ENCODE results near the gene SNURF.
"Not testable (repeated sequence)": the region's sequence is repeated elsewhere in the genome, so short reads cannot be mapped to it uniquely, and the experiment has no call there.

SNURF gene

GRCh38 chr15:24954783-24955530 lies at the start of gene SNURF, which contains the start of gene SNRPN:
TSS of gene SNURF (plus strand) at chr15:24954987. CDS start at chr15:24955049, 62 bp downstream.
TSS of gene SNRPN (plus strand) at chr15:24954987. CDS start at chr15:24974454, 19,467 bp downstream.
- DNase-seq (ENCODE audit: low read depth in 2 of 2) = peak; percentile 30 to 31

GRCh38 chr15:24916305-24917009 lies 38.3 kb upstream of the SNURF start:
- no peak for DNase-seq (ENCODE audit: low read depth in 2 of 2)

GRCh38 chr15:24917431-24917830 lies 37.4 kb upstream of the SNURF start:
- no peak for DNase-seq (ENCODE audit: low read depth in 2 of 2)

- DNase-seq (ENCODE audit: low read depth in 2 of 2) = no peak
Measured at GRCh38 chr15:24919446-24919845, 35.3 kb upstream of the SNURF start.

- DNase-seq (ENCODE audit: low read depth in 2 of 2) = not testable (repeated sequence)
Measured at GRCh38 chr15:24922781-24923180, 32.0 kb upstream of the SNURF start.

GRCh38 chr15:24924153-24924552 lies 30.6 kb upstream of the SNURF start:
- DNase-seq (ENCODE audit: low read depth in 2 of 2) = no peak

- DNase-seq (ENCODE audit: low read depth in 2 of 2) = no peak
Measured at GRCh38 chr15:24924621-24925020, 30.2 kb upstream of the SNURF start.

GRCh38 chr15:24931874-24932732 lies 22.7 kb upstream of the SNURF start:
- not testable (repeated sequence) for DNase-seq (ENCODE audit: low read depth in 2 of 2)

GRCh38 chr15:24933716-24934115 lies 21.1 kb upstream of the SNURF start:
- DNase-seq (ENCODE audit: low read depth in 2 of 2) = no peak

GRCh38 chr15:24938224-24938623 lies 16.6 kb upstream of the SNURF start:
- DNase-seq (ENCODE audit: low read depth in 2 of 2) = not testable (repeated sequence)

- DNase-seq (ENCODE audit: low read depth in 2 of 2) = no peak
Measured at GRCh38 chr15:24940236-24940635, 14.6 kb upstream of the SNURF start.

- no peak for DNase-seq (ENCODE audit: low read depth in 2 of 2)
Measured at GRCh38 chr15:24943361-24943760, 11.4 kb upstream of the SNURF start.

GRCh38 chr15:24944954-24945353 lies 9.8 kb upstream of the SNURF start:
- DNase-seq (ENCODE audit: low read depth in 2 of 2) = no peak

- no peak for DNase-seq (ENCODE audit: low read depth in 2 of 2)
Measured at GRCh38 chr15:24945711-24946110, 9.1 kb upstream of the SNURF start.

- DNase-seq (ENCODE audit: low read depth in 2 of 2) = no peak
Measured at GRCh38 chr15:24948495-24948894, 6.3 kb upstream of the SNURF start.

- no peak for DNase-seq (ENCODE audit: low read depth in 2 of 2)
Measured at GRCh38 chr15:24955531-24955921, 739 bp downstream of the SNURF start.

GRCh38 chr15:24956111-24956838 lies 1.5 kb downstream of the SNURF start:
- DNase-seq (ENCODE audit: low read depth in 2 of 2) = peak in 1 of 2 donors; percentile 51

GRCh38 chr15:24957691-24958090 lies 2.9 kb downstream of the SNURF start:
- no peak for DNase-seq (ENCODE audit: low read depth in 2 of 2)

GRCh38 chr15:24961967-24962366 lies 7.2 kb downstream of the SNURF start:
- no peak for DNase-seq (ENCODE audit: low read depth in 2 of 2)

- DNase-seq (ENCODE audit: low read depth in 2 of 2) = no peak
Measured at GRCh38 chr15:24962880-24963279, 8.1 kb downstream of the SNURF start.

- no peak for DNase-seq (ENCODE audit: low read depth in 2 of 2)
Measured at GRCh38 chr15:24966364-24967103, 11.7 kb downstream of the SNURF start.

All from stimulated activated CD8-positive, alpha-beta memory T cell treated with anti-CD3 and anti-CD28 coated beads, Interleukin-7, amount 100 ng/mL, for 1 hour (primary cell).